Activated CD4-positive, alpha-beta T cell treated with anti-CD3 and anti-CD28 coated beads for 48 hours (primary cell): ENCODE data around the gene RBM43.

Experiments
- DNase-seq: peaks from one replicate; pipeline ENCODE4 v3.0.0-alpha.2; 2020

RBM43 gene

GRCh38 chr2:151207100-151207499, 54.6 kb downstream of the RBM43 start:
- no peak for DNase-seq

- DNase-seq = no peak
These were observed 55.2 kb downstream of the RBM43 start for GRCh38 chr2:151206446-151206968.

- DNase-seq = no peak
These were observed 56.1 kb downstream of the RBM43 start for GRCh38 chr2:151205571-151205970.

- DNase-seq = no peak
These were observed 56.9 kb downstream of the RBM43 start for GRCh38 chr2:151204756-151205155.

GRCh38 chr2:151200844-151201243, 60.8 kb downstream of the RBM43 start:
- no peak for DNase-seq

- DNase-seq = no peak
These were observed 61.4 kb downstream of the RBM43 start for GRCh38 chr2:151200277-151200676.

GRCh38 chr2:151198645-151199044, 63.0 kb downstream of the RBM43 start:
- no peak for DNase-seq
